PC-3 (cell line): Measurements from ENCODE around the gene MAST3. TPM values are rescaled to one million over a fixed set of nuclear protein-coding genes. Genes with fewer than 3 reads are reported as not detected.
A peak's percentile ranks its signal among the peaks of the same experiment; 100 is the strongest.

Experiments used
- ATAC-seq: fragments of 200-7000 bp; cut with Tn5 transposase; 2 replicates; pipeline ENCODE4 v1.9.1; 2020; ENCODE audit warnings: mild to moderate bottlenecking, moderate library complexity
- BruUV-seq: library from RNA; stranded (reverse); fragments of 400-500 nt; replicated peaks from 2 replicates; lab custom pipeline; 2021; lab: Mats Ljungman, UMichigan
- CTCF ChIA-PET: fragments of 300-600 bp; sonication (Branson Sonifier 250); formaldehyde crosslinking; loops from one replicate; lab custom pipeline; 2022; ENCODE audit warnings: antibody characterized with exemption; lab: Charles Lee
- POLR2A ChIA-PET: fragments of 300-600 bp; sonication (Branson Sonifier 250); formaldehyde crosslinking; loops from one replicate; lab custom pipeline; 2022; ENCODE audit warnings: antibody characterized with exemption; ENCODE audit not compliant: unreplicated experiment; lab: Charles Lee
- DNase-seq: peaks from one replicate; pipeline ENCODE4 v3.0.0-alpha.2; 2015
- H2AFZ ChIP-seq: fragments of 300-600 bp; sonication (generic); 2 replicates; pipeline ENCODE4 v1.6.0; 2016; ENCODE audit warnings: antibody characterized with exemption, low read length
- H3F3A ChIP-seq: fragments of 300-600 bp; sonication (generic); one replicate; pipeline ENCODE4 v1.6.0; 2017; ENCODE audit warnings: antibody characterized with exemption, low read length, control low read depth, mild to moderate bottlenecking; ENCODE audit not compliant: unreplicated experiment
- H3K27ac ChIP-seq: fragments of 300-600 bp; sonication (generic); 2 replicates; pipeline ENCODE4 v1.5.1; 2016; ENCODE audit warnings: mild to moderate bottlenecking, low read length
- H3K27me3 ChIP-seq: fragments of 300-600 bp; sonication (generic); 2 replicates; pipeline ENCODE4 v1.6.1; 2016; ENCODE audit warnings: low read length, mixed read lengths
- H3K36me3 ChIP-seq: fragments of 300-600 bp; sonication (generic); 2 replicates; pipeline ENCODE4 v1.6.1; 2016; ENCODE audit warnings: low read depth, mixed run types, low read length, mixed read lengths
- H3K4me1 ChIP-seq: fragments of 300-600 bp; sonication (generic); 2 replicates; pipeline ENCODE4 v1.5.1; 2016; ENCODE audit warnings: low read length; ENCODE audit not compliant: insufficient read depth
- H3K4me2 ChIP-seq: fragments of 300-600 bp; sonication (generic); 2 replicates; pipeline ENCODE4 v1.6.0; 2016; ENCODE audit warnings: low read length
- H3K4me3 ChIP-seq: fragments of 300-600 bp; sonication (generic); 2 replicates; pipeline ENCODE4 v1.5.1; 2016; ENCODE audit warnings: mild to moderate bottlenecking, low read length, mixed read lengths
- H3K79me2 ChIP-seq: fragments of 300-600 bp; sonication (generic); 2 replicates; pipeline ENCODE4 v1.6.1; 2017; ENCODE audit warnings: low read length, mixed read lengths
- H3K9ac ChIP-seq: fragments of 300-600 bp; sonication (generic); 2 replicates; pipeline ENCODE4 v1.6.0; 2016; ENCODE audit warnings: mild to moderate bottlenecking, low read length
- H3K9me2 ChIP-seq: fragments of 300-600 bp; sonication (generic); replicated peaks from 2 replicates; pipeline ENCODE4 v1.6.1; 2016; ENCODE audit warnings: mixed run types, low read length, mixed read lengths
- H3K9me3 ChIP-seq: fragments of 300-600 bp; sonication (generic); 2 replicates; pipeline ENCODE4 v1.6.1; 2016; ENCODE audit warnings: low read length, mixed read lengths
- H4K20me1 ChIP-seq: fragments of 300-600 bp; sonication (generic); 2 replicates; pipeline ENCODE4 v1.6.1; 2016; ENCODE audit warnings: low read length, mixed read lengths
- CTCF ChIP-seq: fragments of 300-600 bp; sonication (generic); conservative IDR thresholded peaks from 2 replicates; pipeline ENCODE4 v1.5.1; 2017; ENCODE audit warnings: antibody characterized with exemption, low read depth, mild to moderate bottlenecking, low read length
- EZH2 ChIP-seq: fragments of 300-600 bp; sonication (generic); IDR thresholded peaks from one replicate; pipeline ENCODE4 v1.6.1; 2017; ENCODE audit warnings: antibody characterized with exemption, mild to moderate bottlenecking, low read length; ENCODE audit not compliant: unreplicated experiment
- EZH2phosphoT487 ChIP-seq: fragments of 300-600 bp; sonication (generic); IDR thresholded peaks from 2 replicates; pipeline ENCODE4 v1.6.1; 2018; ENCODE audit warnings: mild to moderate bottlenecking, antibody characterized with exemption, low read length, borderline replicate concordance
- intact Hi-C: fragments of 100-400 bp; cut with micrococcal nuclease; formaldehyde crosslinking; loops from 2 replicates; pipeline ENCODE4 v1.9.0; 2023
- total RNA-seq: library from RNA; depleted of rRNA; stranded (reverse); fragments of >200 nt; gene quantifications from 2 replicates; pipeline ENCODE4 v1.2.3, GENCODE V29; 2014

Gene MAST3
- total RNA-seq, 1 experiment from 2014 or later = 8.1 TPM

- Histone ChIP-seq H2AFZ (peak overlapping the region; percentile 64; the same call in 1 of the 2 replicates), H3K27me3 (no peaks in the 10 kb centered on the region), H4K20me1 (no peaks in the 10 kb centered on the region), H3K9me2 (no peaks in the 10 kb centered on the region), H3K9me3 (no peaks in the 10 kb centered on the region), H3K4me1 (peaks cover 13% of the 10 kb centered on the region), H3F3A (no peaks in the 10 kb centered on the region), H3K27ac (no peak overlapping the region), H3K9ac (peak overlapping the region; percentile 83), H3K36me3 (no peaks in the 10 kb centered on the region), H3K4me2 (peak overlapping the region; percentile 92), H3K4me3 (peak overlapping the region; percentile 85), H3K79me2 (peaks cover 7% of the 10 kb centered on the region)
- intact Hi-C loops = no loop called here
- ATAC-seq (no peak), DNase-seq (no peak)
- no TSS peak for BruUV-seq
- TF ChIP-seq CTCF (no peak), EZH2phosphoT487 (no peak), EZH2 (no peak)
- CTCF ChIA-PET = no interaction called here
- POLR2A ChIA-PET = no interaction called here
Observed at GRCh38 chr19:18194181-18194530, 96.6 kb downstream of the MAST3 start.

DNA sequence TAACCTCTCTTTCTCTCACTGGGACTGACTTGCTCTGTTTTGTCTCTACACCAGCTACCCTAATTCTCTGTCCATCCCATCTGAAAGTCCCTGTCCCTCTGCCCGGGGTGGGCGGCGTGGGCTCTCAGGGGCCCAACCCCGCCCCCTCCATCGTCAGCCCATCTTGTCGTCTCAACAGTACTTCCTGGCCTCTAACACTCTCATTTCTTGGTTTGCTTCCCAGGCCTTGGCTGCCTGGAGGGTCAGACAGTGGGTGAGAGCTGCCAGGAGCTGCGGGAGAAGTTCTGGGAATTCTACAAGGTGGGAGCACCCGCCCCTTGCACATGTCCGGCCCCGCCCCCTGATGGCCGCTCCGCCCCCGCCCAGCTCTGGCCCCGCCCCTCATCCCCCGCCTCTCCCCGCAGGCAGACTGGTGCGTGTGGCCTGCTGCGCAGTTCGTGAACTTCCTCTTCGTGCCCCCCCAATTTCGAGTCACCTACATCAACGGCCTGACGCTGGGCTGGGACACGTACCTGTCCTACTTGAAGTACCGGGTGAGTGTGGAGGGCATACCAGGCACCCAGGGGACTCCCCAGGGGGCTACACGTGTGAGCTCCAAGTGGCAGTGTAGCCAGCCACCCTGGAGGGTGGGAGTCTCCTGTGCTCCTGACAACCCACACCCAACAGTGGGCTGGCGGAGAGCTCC lies 97.1 kb downstream of the MAST3 start:
- TF ChIP-seq EZH2 (no peak), CTCF (no peak), EZH2phosphoT487 (no peak)
- Histone ChIP-seq H3K27ac (no peak overlapping the region), H3K9me3 (no peaks in the 10 kb centered on the region), H3K9me2 (no peaks in the 10 kb centered on the region), H2AFZ (peak overlapping the region; percentile 64; the same call in 1 of the 2 replicates), H3F3A (no peaks in the 10 kb centered on the region), H3K4me1 (peaks cover 13% of the 10 kb centered on the region), H4K20me1 (no peaks in the 10 kb centered on the region), H3K4me2 (peak overlapping the region; percentile 92), H3K4me3 (peak overlapping the region; percentile 85), H3K27me3 (no peaks in the 10 kb centered on the region), H3K79me2 (peaks cover 7% of the 10 kb centered on the region), H3K36me3 (no peaks in the 10 kb centered on the region), H3K9ac (no peak overlapping the region; the same call in 1 of the 2 replicates)
- DNase-seq = peak; percentile 33
- intact Hi-C loops = no loop called here
- no peak for ATAC-seq
- POLR2A ChIA-PET = interaction anchor here (0.7 kb wide), 1 partner anchor 81 kb away, joined by 22 read pairs; no protein-coding TSS in a partner anchor
- no TSS peak for BruUV-seq
- CTCF ChIA-PET = interaction anchor here (0.6 kb wide), 1 partner anchor 81 kb away, joined by 3 read pairs; no protein-coding TSS in a partner anchor

DNA sequence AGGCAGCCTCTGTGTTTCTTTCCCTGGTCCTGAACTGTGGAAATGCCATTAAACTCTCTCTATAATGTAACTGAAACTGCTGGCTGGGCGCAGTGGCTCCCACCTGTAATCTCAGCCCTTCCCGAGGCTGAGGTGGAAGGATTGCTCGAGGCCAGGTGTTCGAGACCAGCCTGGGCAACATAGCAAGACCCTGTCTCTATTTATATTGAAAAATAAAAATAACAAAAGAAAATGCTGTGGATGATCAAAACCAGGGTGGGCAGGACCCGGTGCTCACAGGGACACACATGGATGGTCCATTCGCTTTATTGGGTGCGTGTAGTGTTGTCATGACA lies 98.9 kb downstream of the MAST3 start:
- no peak for DNase-seq
- ChIA-PET CTCF (no interaction called here), POLR2A (no interaction called here)
- no peak for ATAC-seq
- Histone ChIP-seq H4K20me1 (no peaks in the 10 kb centered on the region), H3K79me2 (peaks cover 8% of the 10 kb centered on the region), H3K9me3 (no peaks in the 10 kb centered on the region), H3K4me3 (no peak overlapping the region), H3K9ac (no peak overlapping the region), H2AFZ (no peak overlapping the region), H3K27ac (no peak overlapping the region), H3K4me1 (peaks cover 10% of the 10 kb centered on the region), H3K4me2 (no peak overlapping the region), H3K27me3 (no peaks in the 10 kb centered on the region), H3F3A (no peaks in the 10 kb centered on the region), H3K36me3 (peaks cover under 1% of the 10 kb centered on the region; the same call in 1 of the 2 replicates), H3K9me2 (no peaks in the 10 kb centered on the region)
- TF ChIP-seq EZH2phosphoT487 = no peak
- TF ChIP-seq CTCF = no peak
- TF ChIP-seq EZH2 = no peak
- intact Hi-C loops = no loop called here
- BruUV-seq = no TSS peak
